ENCODE data around the gene TSPEAR.

Gene TSPEAR

GRCh38 chr21:44711327-44712202 lies at the start of gene TSPEAR:
Gene TSPEAR, minus strand, starts transcription at chr21:44711572. Its CDS starts 58 bp downstream, at chr21:44711514.
- DNase-seq (ENCODE audit: low read depth), result no peak

GRCh38 chr21:44760376-44760775 lies 49.0 kb upstream of the TSPEAR start:
- no peak for DNase-seq (ENCODE audit: low read depth)

GRCh38 chr21:44759628-44760285 lies 48.4 kb upstream of the TSPEAR start:
- DNase-seq (ENCODE audit: low read depth), result no peak

- DNase-seq (ENCODE audit: low read depth), result no peak
Measured at GRCh38 chr21:44758781-44759627, 47.6 kb upstream of the TSPEAR start.

GRCh38 chr21:44758141-44758561 lies 46.8 kb upstream of the TSPEAR start:
- DNase-seq (ENCODE audit: low read depth), result no peak

- no peak for DNase-seq (ENCODE audit: low read depth)
Measured at GRCh38 chr21:44757731-44758130, 46.4 kb upstream of the TSPEAR start.

GRCh38 chr21:44756423-44757185 lies 45.2 kb upstream of the TSPEAR start:
- DNase-seq (ENCODE audit: low read depth), result no peak

- DNase-seq (ENCODE audit: low read depth), result peak; percentile 20
Measured at GRCh38 chr21:44755227-44755626, 43.9 kb upstream of the TSPEAR start.

- DNase-seq (ENCODE audit: low read depth), result no peak
Measured at GRCh38 chr21:44753357-44753756, 42.0 kb upstream of the TSPEAR start.

GRCh38 chr21:44752671-44753235 lies 41.4 kb upstream of the TSPEAR start:
- no peak for DNase-seq (ENCODE audit: low read depth)

GRCh38 chr21:44751799-44752636 lies 40.6 kb upstream of the TSPEAR start:
- no peak for DNase-seq (ENCODE audit: low read depth)

- DNase-seq (ENCODE audit: low read depth), result no peak
Measured at GRCh38 chr21:44751186-44751798, 39.9 kb upstream of the TSPEAR start.

- no peak for DNase-seq (ENCODE audit: low read depth)
Measured at GRCh38 chr21:44750675-44751025, 39.3 kb upstream of the TSPEAR start.

- no peak for DNase-seq (ENCODE audit: low read depth)
Measured at GRCh38 chr21:44749759-44750674, 38.6 kb upstream of the TSPEAR start.

- no peak for DNase-seq (ENCODE audit: low read depth)
Measured at GRCh38 chr21:44749116-44749758, 37.9 kb upstream of the TSPEAR start.

GRCh38 chr21:44748621-44749020 lies 37.2 kb upstream of the TSPEAR start:
- DNase-seq (ENCODE audit: low read depth), result no peak

GRCh38 chr21:44742418-44743153 lies 31.2 kb upstream of the TSPEAR start:
- peak; percentile 14 for DNase-seq (ENCODE audit: low read depth)

GRCh38 chr21:44741921-44742320 lies 30.5 kb upstream of the TSPEAR start:
- DNase-seq (ENCODE audit: low read depth), result no peak
